ENCODE data around the gene UTRN.

The UTRN gene

DNA sequence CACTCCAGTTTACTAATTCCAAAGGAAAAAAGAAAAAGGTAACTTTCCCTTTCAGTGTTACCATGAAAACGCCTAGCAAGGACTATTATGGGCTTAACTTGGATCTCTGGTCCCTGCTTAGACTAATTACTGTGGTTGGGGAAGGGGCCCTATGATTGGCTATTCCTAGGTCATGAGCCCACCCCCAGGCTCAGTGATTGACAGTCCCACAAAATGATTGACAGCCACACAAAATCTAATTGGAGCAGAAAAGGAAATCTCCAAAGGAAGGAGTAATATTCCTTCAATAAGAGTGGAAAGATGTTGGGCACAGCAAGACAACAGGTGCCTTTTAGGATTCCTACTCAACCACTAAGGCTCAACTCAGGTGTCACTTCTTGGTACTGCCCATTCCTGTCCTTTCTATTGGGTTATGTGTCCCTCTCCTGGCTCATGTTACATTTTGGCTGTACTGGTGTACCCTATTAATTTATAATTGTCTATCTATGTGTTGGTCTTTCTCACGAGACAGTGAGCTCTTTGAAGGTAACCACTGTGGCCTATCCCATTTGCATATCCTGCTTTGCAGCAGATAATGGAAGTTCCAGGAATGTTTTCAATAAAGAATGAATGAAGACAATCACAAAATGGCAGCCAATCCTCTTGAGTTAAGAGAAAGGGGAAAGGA, 5.5 kb upstream of the UTRN start:
- TF ChIP-seq CTCF (conservative IDR thresholded peaks at IDR 0.05; ENCODE audit: low read depth), result no peak
- CTCF ChIA-PET, result no interaction called here

GRCh38 chr6:144283646-144284477, 1.3 kb upstream of the UTRN start:
- peak; percentile 24 for TF ChIP-seq CTCF (conservative IDR thresholded peaks at IDR 0.05; ENCODE audit: low read depth)
- POLR2A ChIA-PET (ENCODE audit: low non-redundant PET), result no interaction called here
- peak overlapping the region; percentile 99; the same call in 1 of the 2 replicates for H3K27ac ChIP-seq
- CTCF ChIA-PET, result no interaction called here
- no peak for DNase-seq (ENCODE audit: low spot score)

More for the DNA sequence above, 5.5 kb upstream of the UTRN start:
- DNase-seq (ENCODE audit: low spot score), result no peak
- POLR2A ChIA-PET (ENCODE audit: low non-redundant PET), result no interaction called here
- H3K27ac ChIP-seq, result no peak overlapping the region

DNA sequence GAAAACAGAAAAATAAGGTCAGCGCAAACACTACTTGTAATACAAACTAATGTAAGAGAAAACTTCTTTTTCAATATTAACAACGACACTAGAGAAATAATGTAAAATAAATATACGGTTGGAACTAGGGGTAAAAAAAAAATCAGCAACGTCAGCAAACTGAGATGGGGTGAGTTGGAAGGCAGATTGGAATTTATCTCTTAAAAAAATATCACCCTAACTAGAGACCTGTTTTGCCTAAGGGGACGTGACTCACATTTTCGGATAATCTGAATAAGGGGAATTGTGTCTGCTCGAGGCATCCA, 705 bp upstream of the UTRN start:
- peak overlapping the region; percentile 99 for H3K27ac ChIP-seq
- ChIA-PET POLR2A (ENCODE audit: low non-redundant PET) (no interaction called here), CTCF (no interaction called here)
- DNase-seq (ENCODE audit: low spot score), result no peak
- TF ChIP-seq CTCF (conservative IDR thresholded peaks at IDR 0.05; ENCODE audit: low read depth), result no peak

DNA sequence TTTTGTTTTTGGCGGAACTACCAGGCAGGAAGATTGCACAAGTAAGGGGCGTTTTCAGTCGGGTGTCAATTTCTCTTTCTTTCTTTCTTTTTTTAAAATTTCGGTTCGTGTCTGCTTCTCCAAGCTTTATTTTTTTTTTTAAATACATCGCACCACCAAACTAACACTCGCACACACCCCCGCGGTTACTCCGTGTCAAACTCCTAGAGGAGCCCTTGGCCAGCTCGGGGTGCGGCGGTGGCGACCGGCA, 338 bp downstream of the UTRN start:
- POLR2A ChIA-PET (ENCODE audit: low non-redundant PET), result interaction anchor here (0.5 to 0.6 kb wide), 2 partner anchors 94 to 194 kb away, joined by 3 to 6 read pairs; no protein-coding TSS in a partner anchor
- TF ChIP-seq CTCF (conservative IDR thresholded peaks at IDR 0.05; ENCODE audit: low read depth), result no peak
- H3K27ac ChIP-seq, result peak overlapping the region; percentile 99
- CTCF ChIA-PET, result interaction anchor here (0.5 to 1.4 kb wide), 5 partner anchors 69 to 1538 kb away, joined by 3 to 6 read pairs (median 4); no protein-coding TSS in a partner anchor
- no peak for DNase-seq (ENCODE audit: low spot score)

DNA sequence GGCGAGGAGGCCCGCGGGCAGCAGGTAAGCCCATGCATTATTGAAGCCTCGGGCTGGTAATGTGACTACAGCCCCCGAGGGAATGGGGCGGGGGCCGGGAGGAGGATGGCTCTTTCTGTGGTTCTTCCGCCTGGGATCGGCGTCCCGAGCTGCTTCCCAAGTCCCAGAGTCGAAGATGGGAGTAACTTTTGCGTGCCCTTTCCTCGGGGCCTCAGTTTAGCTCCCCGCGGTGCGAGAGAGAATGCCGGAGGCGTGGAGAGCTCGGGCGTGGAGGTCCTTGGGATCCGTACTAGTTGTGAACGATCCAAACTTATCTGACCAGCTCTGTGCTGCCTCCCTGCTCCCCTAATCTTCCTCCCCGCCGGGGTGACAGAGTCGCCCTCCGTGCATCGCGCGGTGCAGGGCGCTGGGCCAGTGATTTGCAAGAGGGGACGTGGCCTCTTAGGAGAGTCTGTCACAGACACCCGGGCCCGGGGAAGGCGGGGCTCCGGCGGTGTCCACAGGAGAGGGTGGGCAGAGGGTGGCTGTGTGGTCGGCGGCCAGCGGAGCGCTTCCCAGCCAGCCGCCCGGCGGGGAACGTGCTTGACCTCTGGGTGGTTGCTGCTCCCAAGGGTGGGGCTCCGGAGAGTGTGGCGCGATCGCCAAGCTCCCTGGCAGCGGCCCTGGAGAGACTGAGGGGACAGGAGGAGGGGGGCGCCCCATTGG, 815 bp downstream of the UTRN start:
- ChIA-PET CTCF (interaction anchor here (0.5 to 1.4 kb wide), 5 partner anchors 69 to 1538 kb away, joined by 3 to 6 read pairs (median 4); no protein-coding TSS in a partner anchor), POLR2A (ENCODE audit: low non-redundant PET) (interaction anchor here (0.5 to 0.6 kb wide), 2 partner anchors 93 to 193 kb away, joined by 3 to 6 read pairs; no protein-coding TSS in a partner anchor)
- TF ChIP-seq CTCF (conservative IDR thresholded peaks at IDR 0.05; ENCODE audit: low read depth), result no peak
- H3K27ac ChIP-seq, result peak overlapping the region; percentile 99
- DNase-seq (ENCODE audit: low spot score), result peak; percentile 37
